Panc1 (cell line): ENCODE data around the gene AGPAT3. TPM values are rescaled to one million over a fixed set of nuclear protein-coding genes. Genes with fewer than 3 reads are reported as not detected.
A peak's percentile ranks its signal among the peaks of the same experiment; 100 is the strongest.

ENCODE experiments used
- ATAC-seq: fragments of 200-7000 bp; cut with Tn5 transposase; 2 replicates; pipeline ENCODE4 v1.9.1; 2020; ENCODE audit warnings: mild to moderate bottlenecking, moderate library complexity
- BruUV-seq: library from RNA; stranded (reverse); fragments of 400-500 nt; replicated peaks from 2 replicates; lab custom pipeline; 2021; lab: Mats Ljungman, UMichigan
- CTCF ChIA-PET: fragments of 300-600 bp; sonication (Branson Sonifier 250); formaldehyde crosslinking; loops from one replicate; lab custom pipeline; 2022; ENCODE audit warnings: antibody characterized with exemption; lab: Charles Lee
- POLR2A ChIA-PET: fragments of 300-600 bp; sonication (Branson Sonifier 250); formaldehyde crosslinking; loops from one replicate; lab custom pipeline; 2022; ENCODE audit warnings: antibody characterized with exemption; lab: Charles Lee
- DNase-seq: peaks from one replicate; pipeline ENCODE4 v3.0.0-alpha.2; 2010; ENCODE audit warnings: low read depth, low spot score
- H3K27ac ChIP-seq: 2 replicates; pipeline ENCODE4 v1.5.1; 2011; ENCODE audit warnings: mild to moderate bottlenecking, low read length, inconsistent platforms
- H3K27me3 ChIP-seq: fragments of 200-500 bp; sonication (Bioruptor generic); 2 replicates; pipeline ENCODE4 v1.6.0; 2014; ENCODE audit warnings: low read length, inconsistent platforms; ENCODE audit not compliant: control insufficient read depth, insufficient read depth
- H3K36me3 ChIP-seq: fragments of 200-500 bp; sonication (Bioruptor generic); 2 replicates; pipeline ENCODE4 v1.5.1; 2014; ENCODE audit warnings: inconsistent platforms, mild to moderate bottlenecking, low read length, moderate library complexity; ENCODE audit not compliant: control insufficient read depth, insufficient read depth
- H3K4me1 ChIP-seq: 2 replicates; pipeline ENCODE4 v1.5.1; 2011; ENCODE audit warnings: inconsistent platforms, mild to moderate bottlenecking, low read length, moderate library complexity; ENCODE audit not compliant: control insufficient read depth, insufficient read depth
- H3K4me3 ChIP-seq, 2 experiments: 2 replicates each; pipeline ENCODE4 v1.5.1; 2011 to 2012; ENCODE audit warnings: low read depth in 2 of 2, low read length in 2 of 2, mild to moderate bottlenecking in 2 of 2, inconsistent platforms in 1 of 2, moderate library complexity in 1 of 2
- H3K9me3 ChIP-seq: fragments of 200-500 bp; sonication (Bioruptor generic); 2 replicates; pipeline ENCODE4 v1.5.1; 2014; ENCODE audit warnings: low read depth, mild to moderate bottlenecking, inconsistent platforms, low read length, moderate library complexity; ENCODE audit not compliant: control insufficient read depth, insufficient read depth
- POLR2AphosphoS5 ChIP-seq: IDR thresholded peaks from 2 replicates; pipeline ENCODE4 v1.6.1; 2012; ENCODE audit warnings: mild to moderate bottlenecking, low read depth, low read length, moderate library complexity
- SIN3A ChIP-seq: IDR thresholded peaks from 2 replicates; pipeline ENCODE4 v1.6.1; 2012; ENCODE audit warnings: low read depth, mild to moderate bottlenecking, low read length, moderate library complexity, borderline replicate concordance; ENCODE audit not compliant: insufficient read depth
- TCF7L2 ChIP-seq: IDR thresholded peaks from 2 replicates; pipeline ENCODE4 v1.6.1; 2011; ENCODE audit warnings: mild to moderate bottlenecking, low read depth, low read length, inconsistent platforms
- in situ Hi-C: cut with HindIII; loops from 2 replicates; pipeline ENCODE4 v1.10.0; 2016; ENCODE audit warnings: low sequenced_read_pairs, low pct_unique_long_range_greater_than_20kb
- intact Hi-C: fragments of 100-400 bp; cut with micrococcal nuclease; formaldehyde crosslinking; loops from one replicate; pipeline ENCODE4 v1.10.0; 2022; ENCODE audit not compliant: unreplicated experiment
- total RNA-seq: library from RNA; stranded (reverse); gene quantifications from one replicate; pipeline ENCODE4 v1.2.1, GENCODE V29; 2021; ENCODE audit not compliant: unreplicated experiment
- TF ChIP-seq, protein P1 (sequence below): fragments of 450-650 bp; IDR thresholded peaks from 2 replicates; pipeline ENCODE4 v1.5.1; 2017; ENCODE audit warnings: mild to moderate bottlenecking
- TF ChIP-seq, protein P2 (sequence below), 2 experiments: IDR thresholded peaks; 2 replicates each; pipeline ENCODE4 v1.6.1; 2011 to 2012; ENCODE audit warnings: low read depth in 2 of 2, control low read depth in 1 of 2, low read length in 1 of 2, mild to moderate bottlenecking in 1 of 2, moderate library complexity in 1 of 2; ENCODE audit not compliant: insufficient read depth in 1 of 2

The AGPAT3 gene
- total RNA-seq, 1 experiment from 2014 or later, result 40.1 TPM

DNA sequence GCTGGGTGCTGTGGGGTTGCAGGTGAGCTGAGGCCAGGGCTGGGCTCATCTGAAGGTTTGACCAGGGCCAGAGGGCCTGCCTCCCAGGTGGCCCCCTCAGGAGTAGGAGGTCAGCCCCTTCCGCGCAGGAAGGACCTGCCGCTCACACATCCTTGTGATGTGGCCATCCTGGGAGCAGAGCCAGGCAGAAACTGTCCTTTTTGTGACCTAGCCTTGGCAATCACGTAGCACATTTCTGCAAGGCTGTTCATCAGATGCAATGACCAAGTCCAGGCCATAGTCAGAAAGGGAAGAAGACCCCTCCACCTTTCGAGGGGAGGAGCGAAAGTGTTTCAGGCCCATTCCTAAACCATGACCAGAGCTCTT lies 91.6 kb downstream of the AGPAT3 start:
- in situ Hi-C loops (no loop called here), intact Hi-C loops (no loop called here)
- no peaks in the 10 kb centered on the region for H3K36me3 ChIP-seq
- H3K27ac ChIP-seq, result no peak overlapping the region
- H3K4me1 ChIP-seq, result no peaks in the 10 kb centered on the region; the same call in 1 of the 2 replicates
- no peak for TF ChIP-seq POLR2AphosphoS5
- TF ChIP-seq, protein P1, sequence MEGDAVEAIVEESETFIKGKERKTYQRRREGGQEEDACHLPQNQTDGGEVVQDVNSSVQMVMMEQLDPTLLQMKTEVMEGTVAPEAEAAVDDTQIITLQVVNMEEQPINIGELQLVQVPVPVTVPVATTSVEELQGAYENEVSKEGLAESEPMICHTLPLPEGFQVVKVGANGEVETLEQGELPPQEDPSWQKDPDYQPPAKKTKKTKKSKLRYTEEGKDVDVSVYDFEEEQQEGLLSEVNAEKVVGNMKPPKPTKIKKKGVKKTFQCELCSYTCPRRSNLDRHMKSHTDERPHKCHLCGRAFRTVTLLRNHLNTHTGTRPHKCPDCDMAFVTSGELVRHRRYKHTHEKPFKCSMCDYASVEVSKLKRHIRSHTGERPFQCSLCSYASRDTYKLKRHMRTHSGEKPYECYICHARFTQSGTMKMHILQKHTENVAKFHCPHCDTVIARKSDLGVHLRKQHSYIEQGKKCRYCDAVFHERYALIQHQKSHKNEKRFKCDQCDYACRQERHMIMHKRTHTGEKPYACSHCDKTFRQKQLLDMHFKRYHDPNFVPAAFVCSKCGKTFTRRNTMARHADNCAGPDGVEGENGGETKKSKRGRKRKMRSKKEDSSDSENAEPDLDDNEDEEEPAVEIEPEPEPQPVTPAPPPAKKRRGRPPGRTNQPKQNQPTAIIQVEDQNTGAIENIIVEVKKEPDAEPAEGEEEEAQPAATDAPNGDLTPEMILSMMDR, result no peak
- TF ChIP-seq SIN3A, result no peak
- TF ChIP-seq, protein P2, sequence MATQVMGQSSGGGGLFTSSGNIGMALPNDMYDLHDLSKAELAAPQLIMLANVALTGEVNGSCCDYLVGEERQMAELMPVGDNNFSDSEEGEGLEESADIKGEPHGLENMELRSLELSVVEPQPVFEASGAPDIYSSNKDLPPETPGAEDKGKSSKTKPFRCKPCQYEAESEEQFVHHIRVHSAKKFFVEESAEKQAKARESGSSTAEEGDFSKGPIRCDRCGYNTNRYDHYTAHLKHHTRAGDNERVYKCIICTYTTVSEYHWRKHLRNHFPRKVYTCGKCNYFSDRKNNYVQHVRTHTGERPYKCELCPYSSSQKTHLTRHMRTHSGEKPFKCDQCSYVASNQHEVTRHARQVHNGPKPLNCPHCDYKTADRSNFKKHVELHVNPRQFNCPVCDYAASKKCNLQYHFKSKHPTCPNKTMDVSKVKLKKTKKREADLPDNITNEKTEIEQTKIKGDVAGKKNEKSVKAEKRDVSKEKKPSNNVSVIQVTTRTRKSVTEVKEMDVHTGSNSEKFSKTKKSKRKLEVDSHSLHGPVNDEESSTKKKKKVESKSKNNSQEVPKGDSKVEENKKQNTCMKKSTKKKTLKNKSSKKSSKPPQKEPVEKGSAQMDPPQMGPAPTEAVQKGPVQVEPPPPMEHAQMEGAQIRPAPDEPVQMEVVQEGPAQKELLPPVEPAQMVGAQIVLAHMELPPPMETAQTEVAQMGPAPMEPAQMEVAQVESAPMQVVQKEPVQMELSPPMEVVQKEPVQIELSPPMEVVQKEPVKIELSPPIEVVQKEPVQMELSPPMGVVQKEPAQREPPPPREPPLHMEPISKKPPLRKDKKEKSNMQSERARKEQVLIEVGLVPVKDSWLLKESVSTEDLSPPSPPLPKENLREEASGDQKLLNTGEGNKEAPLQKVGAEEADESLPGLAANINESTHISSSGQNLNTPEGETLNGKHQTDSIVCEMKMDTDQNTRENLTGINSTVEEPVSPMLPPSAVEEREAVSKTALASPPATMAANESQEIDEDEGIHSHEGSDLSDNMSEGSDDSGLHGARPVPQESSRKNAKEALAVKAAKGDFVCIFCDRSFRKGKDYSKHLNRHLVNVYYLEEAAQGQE (IDR thresholded peaks at IDR 0.05; ENCODE audit: insufficient read depth in 1 of 2, low read depth in 2 of 2, low read length in 1 of 2), result no peak
- TF ChIP-seq TCF7L2, result no peak
- H3K9me3 ChIP-seq, result no peaks in the 10 kb centered on the region
- no TSS peak for BruUV-seq
- POLR2A ChIA-PET, result no interaction called here
- no peak for DNase-seq
- CTCF ChIA-PET, result no interaction called here
- 0 out of 2 replicates have a peak, but pooled peaks have one; percentile 17 for ATAC-seq
- no peaks in the 10 kb centered on the region for H3K27me3 ChIP-seq
- H3K4me3 ChIP-seq, result no peak overlapping the region

DNA sequence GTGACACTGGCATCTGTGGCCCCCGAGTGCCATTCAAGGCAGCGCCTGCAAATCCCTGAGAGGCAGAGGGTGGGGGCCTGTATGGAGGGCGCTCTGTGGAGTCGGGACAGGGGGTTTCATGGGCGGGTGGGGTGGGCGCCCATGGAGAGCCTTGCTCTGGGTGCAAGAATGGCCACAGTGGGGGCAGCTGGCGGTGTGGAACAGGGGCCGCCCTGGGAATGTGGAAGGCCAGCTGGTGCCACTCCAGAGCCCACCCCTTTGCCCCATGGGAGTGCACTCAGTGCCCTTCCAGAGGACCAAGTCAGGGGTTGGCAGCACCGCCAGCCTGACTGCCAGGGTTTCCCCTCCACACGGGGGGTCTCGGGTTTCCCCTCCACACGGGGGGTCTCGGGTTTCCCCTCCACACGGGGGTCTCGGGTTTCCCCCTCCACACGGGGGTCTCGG lies 92.1 kb downstream of the AGPAT3 start:
- Histone ChIP-seq H3K4me1 (no peaks in the 10 kb centered on the region; the same call in 1 of the 2 replicates), H3K27ac (no peak overlapping the region), H3K9me3 (no peaks in the 10 kb centered on the region), H3K4me3 (no peak overlapping the region), H3K36me3 (no peaks in the 10 kb centered on the region), H3K27me3 (no peaks in the 10 kb centered on the region)
- TF ChIP-seq SIN3A (no peak), POLR2AphosphoS5 (no peak)
- TF ChIP-seq, protein P2 (IDR thresholded peaks at IDR 0.05; ENCODE audit: insufficient read depth in 1 of 2, low read depth in 2 of 2, low read length in 1 of 2), result no peak
- no peak for ATAC-seq
- no peak for DNase-seq
- intact Hi-C loops, result no loop called here
- in situ Hi-C loops, result no loop called here
- POLR2A ChIA-PET, result no interaction called here
- CTCF ChIA-PET, result no interaction called here
- no TSS peak for BruUV-seq
